HG02970 (cell line): ENCODE data around the gene KLHDC4.
"Not testable (repeated sequence)": the region's sequence is repeated elsewhere in the genome, so short reads cannot be mapped to it uniquely, and the experiment has no call there.

Experiments
- ATAC-seq: cut with Tn5 transposase; IDR thresholded peaks from one replicate; pipeline ENCODE4 v1.9.1; 2021; ENCODE audit warnings: mild to moderate bottlenecking, moderate library complexity, moderate number of reproducible peaks; ENCODE audit not compliant: unreplicated experiment, low FRiP score

Gene KLHDC4

GRCh38 chr16:87724490-87725291, 41.1 kb downstream of the KLHDC4 start:
- ATAC-seq: no peak

DNA sequence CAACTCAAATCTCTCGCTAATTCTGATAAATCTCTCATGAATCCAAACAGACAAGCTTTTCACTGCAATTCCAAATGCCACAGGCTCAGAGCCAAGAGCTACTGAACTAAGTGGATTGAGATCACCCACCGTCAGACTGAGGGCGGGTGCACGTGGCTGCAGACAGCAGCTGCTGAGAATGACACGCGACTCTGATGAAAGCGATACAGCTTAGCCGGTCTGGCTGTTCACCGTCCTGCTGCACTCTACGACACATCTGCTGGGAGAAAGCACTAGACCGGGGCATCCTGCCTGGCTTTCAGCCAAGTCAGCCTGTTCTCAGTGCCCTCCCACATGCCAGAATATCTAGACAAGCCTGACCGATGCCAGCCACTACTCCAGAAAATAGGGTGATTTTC, 42.6 kb downstream of the KLHDC4 start:
- no peak for ATAC-seq

GRCh38 chr16:87722590-87723225, 43.1 kb downstream of the KLHDC4 start:
- ATAC-seq: no peak

- ATAC-seq: no peak
Observed at GRCh38 chr16:87721622-87722585, 43.9 kb downstream of the KLHDC4 start.

GRCh38 chr16:87720446-87720845, 45.3 kb downstream of the KLHDC4 start:
- ATAC-seq: no peak

- ATAC-seq: not testable (repeated sequence)
Observed at GRCh38 chr16:87718831-87719230, 47.0 kb downstream of the KLHDC4 start.

GRCh38 chr16:87715658-87716057, 50.1 kb downstream of the KLHDC4 start:
- no peak for ATAC-seq

DNA sequence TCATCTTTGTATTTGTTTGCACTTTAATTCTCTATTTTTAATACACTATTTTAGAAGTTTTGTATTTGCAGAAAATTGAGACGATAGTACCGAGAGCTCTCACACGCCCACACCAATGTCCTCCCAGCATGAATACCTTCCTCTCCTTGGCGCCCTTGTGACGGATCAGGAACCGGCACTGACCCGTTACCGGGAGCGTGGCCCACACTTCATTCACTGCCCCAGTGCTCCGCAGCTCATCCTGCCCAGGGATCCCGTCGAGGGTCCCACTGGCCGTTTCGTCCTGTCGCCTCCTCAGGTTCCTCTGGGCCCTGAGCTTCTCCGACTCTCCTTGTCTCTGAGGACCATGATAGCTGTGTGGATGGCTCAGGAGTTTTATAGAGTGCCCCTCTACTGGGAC, 50.6 kb downstream of the KLHDC4 start:
- no peak for ATAC-seq

DNA sequence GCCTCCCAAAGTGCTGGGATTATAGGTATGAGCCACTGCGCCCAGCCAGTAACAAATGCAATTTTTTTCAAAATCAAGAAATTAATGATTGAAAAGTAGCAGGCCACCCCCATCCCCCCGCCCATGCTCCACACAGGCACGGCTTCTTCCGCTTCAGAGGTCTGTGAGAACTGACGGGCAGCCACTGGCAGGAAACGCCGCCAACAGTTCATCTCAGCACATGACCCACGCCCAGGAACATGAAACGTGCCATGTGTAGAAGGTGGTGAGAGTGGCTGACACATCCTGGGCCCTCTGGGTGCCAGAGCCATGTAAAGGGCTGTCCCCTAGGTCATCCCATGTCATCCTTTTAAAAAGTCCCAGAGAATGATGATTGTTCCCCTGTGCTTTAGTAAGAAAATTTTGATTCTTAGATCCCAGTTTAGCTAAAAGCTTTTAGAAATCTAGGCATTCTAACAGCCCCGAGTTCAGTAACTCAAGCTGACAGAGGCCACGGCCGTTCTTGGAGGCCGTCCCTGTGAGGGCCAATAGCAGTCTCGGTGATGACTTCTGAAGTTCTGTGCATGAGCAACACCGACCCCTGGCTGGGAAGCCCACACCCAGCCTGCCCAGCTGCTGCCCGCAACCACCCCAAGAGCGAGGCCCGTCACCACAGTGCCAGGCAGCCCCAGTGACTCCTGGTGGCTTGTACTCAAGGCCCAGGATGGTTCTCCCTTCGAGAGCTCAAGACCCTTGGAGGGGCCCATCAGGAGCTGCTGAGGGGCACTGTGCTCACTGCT, 52.1 kb downstream of the KLHDC4 start:
- no peak for ATAC-seq

- no peak for ATAC-seq
Observed at GRCh38 chr16:87712184-87712762, 53.5 kb downstream of the KLHDC4 start.

- ATAC-seq: no peak
Observed at GRCh38 chr16:87710887-87711286, 54.9 kb downstream of the KLHDC4 start.

GRCh38 chr16:87709677-87710076, 56.1 kb downstream of the KLHDC4 start:
- ATAC-seq: no peak

- no peak for ATAC-seq
Observed at GRCh38 chr16:87708881-87709638, 56.7 kb downstream of the KLHDC4 start.

- ATAC-seq: no peak
Observed at GRCh38 chr16:87707714-87708580, 57.8 kb downstream of the KLHDC4 start.

- no peak for ATAC-seq
Observed at GRCh38 chr16:87707097-87707496, 58.7 kb downstream of the KLHDC4 start.

DNA sequence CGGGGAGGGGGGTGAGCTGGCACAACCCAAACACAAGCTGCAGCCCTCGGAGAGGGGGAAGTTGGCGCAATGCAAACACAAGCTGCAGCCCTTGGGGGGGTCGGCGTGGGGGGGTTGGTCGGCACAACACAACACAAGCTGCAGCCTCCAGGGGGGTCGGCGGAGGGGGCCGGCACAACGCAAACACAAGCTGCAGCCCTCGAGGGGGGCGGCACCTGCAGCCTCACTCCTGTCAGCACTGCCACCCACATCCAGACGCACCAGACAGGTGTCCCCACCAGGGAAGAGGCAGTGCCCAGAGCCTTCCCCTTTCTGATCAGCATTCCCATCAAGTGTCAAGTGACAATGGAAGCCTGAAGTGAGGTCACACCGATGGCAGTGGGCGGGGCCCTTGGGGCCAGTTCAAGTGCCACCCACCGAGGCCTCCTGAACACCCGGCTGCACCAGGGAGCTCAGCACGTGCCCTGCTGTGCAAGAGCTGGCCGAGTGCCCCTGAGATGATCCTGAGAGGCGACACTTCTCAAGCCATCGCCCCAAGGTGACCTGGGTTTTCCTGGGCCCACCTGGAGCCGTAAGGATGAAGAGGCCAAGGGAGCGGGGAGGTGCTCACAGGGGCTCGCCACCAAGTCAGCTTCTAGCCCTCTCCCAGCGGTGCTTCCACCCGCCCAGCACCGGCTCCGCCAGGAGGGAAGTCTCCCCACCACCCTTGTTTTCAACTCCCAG, 59.3 kb downstream of the KLHDC4 start:
- no peak for ATAC-seq

DNA sequence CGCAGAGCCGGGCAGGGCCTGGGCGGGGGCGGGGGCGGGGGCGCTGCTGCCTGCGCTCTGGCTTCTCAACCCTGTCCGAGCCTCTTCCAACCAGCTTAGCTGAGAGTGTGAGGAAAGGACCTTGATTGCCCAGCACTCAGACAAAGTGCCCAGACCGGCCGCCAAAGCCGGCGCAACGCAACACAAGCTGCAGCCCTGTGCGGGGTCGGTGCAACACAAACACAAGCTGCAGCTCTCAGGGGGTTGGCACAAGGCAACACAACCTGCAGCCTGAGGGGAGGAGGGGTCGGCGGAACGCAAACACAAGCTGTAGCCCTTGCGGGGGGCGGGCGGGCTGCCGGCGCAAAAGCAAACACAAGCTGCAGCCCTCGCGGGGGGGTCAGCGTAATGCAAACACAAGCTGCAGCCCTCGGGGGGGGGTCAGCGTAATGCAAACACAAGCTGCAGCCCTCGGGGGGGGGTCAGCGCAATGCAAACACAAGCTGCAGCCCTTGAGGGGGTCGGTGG, 60.0 kb downstream of the KLHDC4 start:
- ATAC-seq: no peak
